GM08714 (cell line): Measurements from ENCODE around the gene MOGAT3.
"Not testable (repeated sequence)": the region's sequence is repeated elsewhere in the genome, so short reads cannot be mapped to it uniquely, and the experiment has no call there.

Experiments
- H3K4me3 ChIP-seq: fragments of 200-500 bp; sonication (Bioruptor generic); 2 replicates; pipeline ENCODE4 v1.5.1; 2014; ENCODE audit warnings: mild to moderate bottlenecking, low read length, inconsistent platforms
- ZNF274 ChIP-seq: IDR thresholded peaks from 2 replicates; pipeline ENCODE4 v1.6.1; 2012; ENCODE audit warnings: mild to moderate bottlenecking, low read depth, low read length

Gene MOGAT3

DNA sequence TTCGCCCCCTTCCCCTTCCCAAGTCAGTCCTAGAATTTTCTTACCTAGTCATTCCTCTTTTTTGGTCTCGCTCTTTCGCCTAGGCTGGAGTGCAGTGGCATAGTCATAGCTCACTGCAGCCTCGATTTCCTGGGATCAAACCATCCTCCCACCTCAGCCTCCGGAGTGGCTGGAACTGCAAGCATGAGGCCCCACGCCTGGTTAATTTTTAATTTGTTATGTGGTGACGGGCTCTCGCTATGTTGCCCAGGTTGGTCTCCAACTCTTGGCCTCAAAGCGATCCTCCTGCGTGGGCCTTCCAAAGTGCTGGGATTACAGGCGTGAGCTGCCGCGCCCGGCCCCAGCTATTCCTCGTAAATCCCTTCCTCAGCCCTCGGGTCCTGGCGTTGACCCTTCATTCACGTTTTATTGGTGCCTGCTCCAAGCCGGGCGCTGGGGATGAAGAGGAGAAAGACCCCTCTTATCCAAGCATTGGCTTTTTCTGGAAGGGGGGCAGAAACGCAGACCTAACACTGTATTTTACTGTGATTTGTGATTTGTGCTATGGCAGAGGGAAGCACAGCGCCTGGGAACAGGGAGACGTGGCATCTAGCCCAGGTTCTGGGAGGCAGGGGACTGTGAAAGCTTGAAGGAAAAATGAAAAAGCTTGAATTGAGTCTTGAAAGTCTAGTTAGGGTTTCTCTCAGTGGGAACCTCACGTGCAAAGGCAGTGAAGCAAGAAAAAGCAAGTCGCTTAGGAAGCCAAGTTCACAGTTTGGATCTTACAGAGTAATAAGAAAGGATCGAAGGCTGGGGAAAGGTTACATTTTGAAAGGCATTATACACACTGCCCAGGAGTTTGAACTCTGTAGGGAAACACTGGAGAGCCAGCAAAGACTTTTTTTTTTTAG is 17.6 kb upstream of the MOGAT3 start:
- no peak for TF ChIP-seq ZNF274
- H3K4me3 ChIP-seq = peak overlapping the region; percentile 94

DNA sequence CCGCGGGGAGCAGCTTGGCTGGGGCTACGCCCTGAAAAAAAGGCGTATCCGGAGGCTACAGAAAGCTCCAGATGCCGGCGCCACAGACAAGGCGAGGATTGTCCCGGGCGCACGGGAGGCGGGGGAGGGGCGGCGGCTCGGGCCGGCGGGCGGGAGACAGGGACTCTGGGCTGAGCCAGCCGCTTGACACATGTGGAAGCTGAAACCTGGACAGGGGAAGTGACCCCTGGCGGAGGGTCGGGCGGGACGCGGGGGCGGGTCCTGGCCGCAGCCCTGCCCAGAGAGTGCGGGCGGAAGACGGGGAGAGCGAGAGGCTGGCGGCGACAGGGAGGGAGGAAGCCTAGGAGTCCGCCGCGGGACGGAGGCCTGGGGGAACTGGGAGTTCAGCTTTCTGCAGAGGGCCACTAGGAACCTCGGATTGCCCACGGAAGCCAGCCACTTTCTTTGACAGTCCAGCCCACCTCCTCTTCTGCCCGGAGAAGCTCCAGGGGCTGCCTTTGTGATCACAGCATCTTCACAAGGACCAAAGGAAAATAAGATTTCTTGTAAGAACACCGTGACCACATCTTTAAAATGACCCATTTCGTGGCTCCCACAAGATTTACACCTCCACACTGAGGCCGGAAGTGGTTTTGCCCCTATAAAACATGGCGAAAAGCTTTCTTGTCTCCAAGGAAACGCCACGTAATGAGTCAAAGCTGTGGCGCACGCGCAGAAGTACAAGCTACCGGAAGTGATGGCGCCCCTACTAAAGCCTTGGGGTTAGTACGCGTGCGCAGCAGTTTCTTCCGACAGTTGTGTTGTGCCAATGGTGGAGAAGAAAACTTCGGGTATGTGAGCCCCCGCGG is 16.8 kb upstream of the MOGAT3 start, which contains the start of the genes PLOD3 and ZNHIT1:
PLOD3 (minus strand) TSS at position 194 of the 848 bp plus-strand sequence. CDS start 307 bp downstream, outside the sequence.
ZNHIT1 (plus strand) TSS at position 778 of the 848 bp plus-strand sequence; CDS start at position 809, 31 bp downstream.
- no peak for TF ChIP-seq ZNF274
- peak within 1 kb of the TSS; percentile 94 for H3K4me3 ChIP-seq

DNA sequence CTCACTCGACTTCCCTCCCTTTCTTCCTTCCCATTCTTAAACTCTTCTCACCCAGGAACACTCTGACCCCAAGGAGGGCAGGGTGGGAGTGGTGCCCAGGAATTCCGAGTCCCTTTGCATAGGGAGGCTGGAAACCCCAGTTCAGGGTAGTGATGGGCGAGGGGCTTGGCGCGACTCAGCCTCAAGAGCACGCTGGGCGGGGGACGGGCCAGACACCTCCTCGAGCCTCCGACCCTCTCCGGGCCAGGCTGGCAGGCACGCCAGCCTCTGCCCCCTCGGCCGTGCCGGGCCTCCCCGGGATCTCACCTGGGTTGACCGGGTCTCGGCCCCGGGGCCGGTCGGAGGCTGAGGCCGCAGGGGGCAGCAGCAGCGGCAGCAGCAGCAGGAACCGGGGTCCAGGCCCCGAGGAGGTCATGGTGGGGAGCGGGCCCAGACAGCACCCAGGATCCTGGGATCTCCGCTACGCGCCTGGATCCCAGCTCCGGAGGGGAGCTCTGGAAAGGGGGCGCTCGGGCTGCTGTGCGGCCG is 16.1 kb upstream of the MOGAT3 start:
- peak overlapping the region; percentile 94 for H3K4me3 ChIP-seq
- TF ChIP-seq ZNF274 = no peak

DNA sequence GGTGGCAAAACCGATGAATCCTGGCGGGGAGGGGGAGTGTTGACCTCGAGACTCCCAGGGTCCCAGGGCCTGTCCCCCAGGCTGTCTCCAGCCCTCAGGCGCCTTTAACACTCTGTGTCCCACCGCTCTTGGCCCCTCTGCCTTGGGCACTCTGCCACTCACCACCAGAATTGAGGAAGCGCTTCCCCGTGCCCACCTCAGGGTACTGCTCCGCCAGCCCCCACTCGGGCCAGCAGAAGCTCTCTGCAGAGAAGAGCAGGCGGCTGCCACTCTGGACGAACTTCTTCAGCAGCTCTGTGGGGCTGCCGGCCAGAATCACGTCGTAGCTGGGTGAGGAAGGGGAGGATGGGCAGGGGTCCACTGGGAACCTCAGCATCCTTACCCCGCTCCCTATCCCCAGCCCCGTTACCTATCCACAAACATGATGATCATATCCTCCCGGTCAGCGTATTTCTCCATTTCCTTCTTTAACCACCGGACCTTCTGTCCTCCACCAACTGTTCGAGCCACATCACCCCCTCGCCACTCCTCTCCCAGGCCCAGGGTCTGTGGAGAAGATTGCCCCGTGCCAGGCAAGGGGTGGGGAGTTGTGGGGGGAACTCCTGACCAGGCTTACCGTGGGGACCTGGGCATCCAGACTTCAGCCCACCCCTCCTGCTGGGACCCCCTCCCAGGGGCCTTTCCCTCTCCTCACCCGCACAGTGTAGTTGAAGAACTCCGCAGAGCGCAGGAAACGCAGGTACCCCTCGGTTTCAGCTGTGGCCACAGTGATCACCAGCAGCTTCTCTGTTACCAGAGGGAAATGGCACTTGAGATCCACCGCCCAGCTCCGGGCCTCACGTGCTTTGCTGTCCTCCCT is 15.4 kb upstream of the MOGAT3 start:
- TF ChIP-seq ZNF274 = no peak
- H3K4me3 ChIP-seq = peak overlapping the region; percentile 94; the same call in 1 of the 2 replicates

DNA sequence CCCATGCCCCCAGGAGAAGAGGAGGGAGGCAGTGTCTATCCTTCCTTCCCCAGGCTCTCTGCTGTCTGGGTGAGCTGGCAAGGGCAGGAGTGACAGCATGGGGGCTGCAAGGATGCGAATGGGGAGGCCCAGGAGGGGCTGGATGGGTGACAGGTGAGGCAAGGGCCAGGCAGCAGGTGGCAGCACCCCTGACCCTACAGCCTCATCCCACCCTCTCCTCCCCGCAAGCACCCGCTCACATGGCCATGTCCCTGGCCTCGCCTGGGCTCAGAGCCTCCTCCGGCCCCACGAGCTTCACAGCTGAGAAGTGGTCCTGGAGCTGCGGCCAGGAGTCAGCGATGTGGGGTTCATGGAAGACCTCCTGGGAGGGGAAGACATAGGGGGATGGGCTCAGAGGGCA is 11.2 kb upstream of the MOGAT3 start:
- no peak for TF ChIP-seq ZNF274
- H3K4me3 ChIP-seq = no peak overlapping the region

DNA sequence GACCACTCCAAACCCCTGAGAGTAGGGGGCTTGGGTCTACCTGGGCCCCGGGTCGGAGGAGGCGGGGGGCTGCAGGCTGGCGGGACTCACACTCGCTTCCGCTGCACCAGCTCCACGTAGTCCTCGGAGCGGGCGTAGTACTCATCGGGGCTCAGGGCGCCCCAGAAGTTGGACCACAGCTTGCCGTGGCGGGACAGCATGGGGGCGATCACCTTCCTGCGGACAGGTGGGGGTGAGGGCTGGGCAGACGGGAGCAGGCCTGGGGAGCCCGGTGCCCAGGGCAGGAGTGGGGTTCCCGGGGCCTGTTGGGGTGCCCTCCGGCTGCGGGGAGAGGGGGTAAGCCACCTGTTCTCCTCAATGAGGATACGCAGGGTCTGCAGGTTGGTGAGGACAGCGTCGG is 10.7 kb upstream of the MOGAT3 start:
- H3K4me3 ChIP-seq = no peak overlapping the region
- TF ChIP-seq ZNF274 = no peak

DNA sequence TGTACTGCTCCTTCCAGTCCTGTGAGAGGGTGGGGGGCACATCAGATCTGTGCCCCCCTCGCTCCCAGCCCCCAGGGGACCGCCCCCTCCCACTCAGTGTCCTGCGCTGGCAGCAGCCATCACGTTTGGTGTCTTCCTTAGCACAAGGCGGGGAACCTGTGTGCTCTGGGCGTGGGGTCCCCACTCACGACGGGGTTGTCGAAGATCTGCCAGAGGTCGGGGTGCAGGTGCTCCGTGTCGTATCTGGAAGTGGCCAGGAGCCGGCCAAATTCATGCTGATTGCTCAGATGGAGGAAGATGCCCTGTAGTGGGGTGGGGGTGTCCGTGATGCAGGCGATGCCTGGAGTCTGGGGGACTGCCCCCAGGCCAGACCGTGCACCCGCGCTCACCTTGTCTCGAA is 9.3 kb upstream of the MOGAT3 start:
- no peak for TF ChIP-seq ZNF274

DNA sequence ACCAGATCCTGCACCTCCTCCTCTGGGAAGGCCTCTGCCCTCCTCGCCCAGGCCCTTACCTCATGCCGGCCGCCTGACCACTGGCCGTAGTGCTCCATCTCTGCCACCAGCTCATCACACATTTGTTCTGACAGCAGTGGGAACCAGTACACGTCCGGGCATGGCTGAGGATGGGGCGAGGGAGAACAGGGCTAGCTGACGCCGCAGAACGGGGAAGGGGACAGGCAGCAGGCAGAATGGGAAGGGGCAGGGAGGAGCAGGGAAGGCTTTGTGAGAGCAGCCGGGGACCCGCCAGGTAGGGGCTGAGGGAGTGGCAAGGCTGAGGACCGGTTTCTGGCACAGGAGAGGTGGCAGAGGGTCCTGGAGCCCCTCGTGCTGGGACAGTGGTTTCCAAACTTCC is 8.0 kb upstream of the MOGAT3 start:
- no peak for TF ChIP-seq ZNF274
- H3K4me3 ChIP-seq = no peak overlapping the region

More for the DNA sequence above, 9.3 kb upstream of the MOGAT3 start:
- no peak overlapping the region for H3K4me3 ChIP-seq

DNA sequence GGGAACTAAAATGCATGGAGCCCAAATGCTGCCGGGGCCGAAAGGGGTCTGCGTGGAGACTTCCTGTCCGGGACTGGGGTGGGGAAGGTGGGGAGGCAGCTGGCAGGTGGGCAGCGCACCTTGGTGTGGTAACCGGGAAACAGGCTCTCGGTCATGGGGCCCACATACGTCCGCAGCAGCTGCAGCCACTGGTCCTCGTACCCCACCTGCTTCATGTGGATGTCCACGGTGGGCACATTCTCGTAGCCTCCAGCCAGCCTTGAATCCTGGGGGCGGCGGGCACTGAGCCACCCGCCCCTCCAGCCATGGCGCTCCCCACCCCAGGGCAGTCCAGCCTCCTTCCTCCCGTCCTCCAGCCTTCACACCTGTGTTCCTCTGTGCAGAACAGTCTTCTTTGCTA is 6.6 kb upstream of the MOGAT3 start:
- H3K4me3 ChIP-seq = no peak overlapping the region
- TF ChIP-seq ZNF274 = no peak

DNA sequence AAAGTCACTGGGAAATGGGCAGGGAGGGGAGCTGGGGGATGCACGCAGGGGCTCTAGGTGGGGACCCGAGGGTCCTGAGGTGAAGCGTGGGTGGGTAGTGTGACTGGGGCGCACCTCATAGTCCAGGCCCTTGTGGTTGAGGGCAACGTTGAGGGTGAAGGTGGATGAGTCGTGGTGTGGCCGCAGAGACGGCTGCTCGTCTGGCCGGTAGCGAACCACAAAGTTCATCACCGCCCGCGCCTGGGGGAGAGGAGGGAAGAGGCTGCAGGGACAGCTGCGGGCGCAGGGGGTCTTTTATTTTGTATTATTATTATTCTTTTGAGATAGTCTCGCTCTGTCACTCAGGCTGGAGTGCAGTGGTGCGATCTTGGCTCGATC is 5.8 kb upstream of the MOGAT3 start:
- TF ChIP-seq ZNF274 = no peak

DNA sequence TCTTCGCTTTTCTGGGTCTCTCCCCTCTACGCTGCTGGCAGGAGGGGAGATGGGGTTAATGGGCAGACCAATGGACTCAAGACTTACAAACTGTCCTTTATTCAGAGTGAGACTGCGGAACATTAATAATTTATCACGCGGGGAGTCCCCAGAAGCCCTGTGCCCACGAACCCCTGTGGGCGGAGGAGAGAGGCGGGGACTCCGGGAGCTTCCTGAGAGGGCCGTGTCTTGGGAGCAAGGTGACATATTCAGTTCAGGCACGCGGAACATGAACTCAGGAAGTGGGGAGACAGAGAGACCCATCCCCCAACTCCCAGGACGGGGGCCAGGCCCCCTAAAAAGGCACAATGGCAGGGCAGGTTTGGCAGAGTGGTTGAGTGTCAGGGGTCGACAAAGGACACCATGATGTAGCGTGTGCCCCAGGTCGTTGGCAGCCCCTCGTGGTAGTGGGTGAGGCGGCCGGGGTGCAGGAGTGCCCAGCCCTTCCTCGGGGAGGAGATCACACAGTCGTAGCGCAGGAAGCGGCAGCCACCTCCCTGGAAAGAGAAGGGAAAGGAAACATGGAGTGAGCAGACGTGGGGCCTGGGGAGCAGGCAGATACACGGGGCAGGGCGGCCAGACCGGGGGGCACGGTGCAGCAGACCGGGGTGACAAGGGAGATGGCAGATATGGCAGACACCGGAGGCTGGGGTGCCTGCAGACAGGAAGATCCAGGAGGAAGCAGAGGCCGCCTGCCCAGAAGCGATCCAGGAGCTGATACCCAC is 5.2 kb upstream of the MOGAT3 start:
- H3K4me3 ChIP-seq = no peak overlapping the region
- no peak for TF ChIP-seq ZNF274

More for the DNA sequence above, 5.8 kb upstream of the MOGAT3 start:
- no peak overlapping the region for H3K4me3 ChIP-seq

DNA sequence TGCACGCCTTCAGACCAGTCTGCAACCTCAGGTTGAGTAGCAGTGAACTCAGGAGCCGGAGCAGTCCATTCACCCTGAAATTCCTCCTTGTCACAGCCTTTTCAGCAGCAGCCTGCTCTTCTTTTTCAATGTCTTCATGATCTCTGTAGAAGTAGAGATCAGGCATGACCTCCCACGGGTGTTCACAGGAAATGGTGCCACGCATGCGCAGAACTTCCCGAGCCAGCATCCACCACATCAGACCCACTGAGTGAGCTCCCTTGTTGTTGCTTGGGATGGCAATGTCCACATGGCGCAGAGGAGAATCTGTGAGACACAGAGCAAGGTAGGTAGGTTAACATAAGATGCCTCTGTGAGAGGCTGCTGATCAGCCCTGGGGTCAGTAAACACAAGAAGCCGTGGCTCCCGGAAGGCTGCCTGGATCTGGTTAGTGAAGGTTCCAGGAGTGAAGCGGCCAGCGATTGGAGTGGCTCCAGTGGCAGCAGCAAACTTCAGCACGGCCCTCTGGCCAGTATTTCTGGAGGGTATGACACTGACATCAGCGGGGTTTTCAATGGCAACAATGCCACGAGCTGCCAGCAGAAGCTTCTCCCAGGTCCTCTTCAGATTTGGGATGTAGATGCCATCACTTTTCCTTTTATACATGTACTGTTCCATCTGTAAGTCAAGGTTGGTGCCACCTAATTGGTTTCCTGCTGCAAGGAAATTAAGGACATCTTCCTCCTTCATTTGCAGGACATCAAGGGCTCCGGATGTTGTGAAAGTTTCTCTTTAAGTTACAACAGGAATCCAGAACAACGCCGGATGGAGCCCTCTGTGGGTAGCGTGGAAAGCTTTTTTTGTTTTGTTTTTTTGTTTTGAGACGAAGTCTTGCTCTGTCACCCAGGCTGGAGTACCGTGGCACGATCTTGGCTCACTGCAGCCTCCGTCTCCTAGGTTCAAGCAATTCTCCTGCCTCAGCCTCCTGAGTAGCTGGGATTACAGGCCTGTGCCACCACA is 3.2 kb upstream of the MOGAT3 start:
- H3K4me3 ChIP-seq = not testable (repeated sequence)
